Measurements from ENCODE around the gene CCNI.

CCNI gene

DNA sequence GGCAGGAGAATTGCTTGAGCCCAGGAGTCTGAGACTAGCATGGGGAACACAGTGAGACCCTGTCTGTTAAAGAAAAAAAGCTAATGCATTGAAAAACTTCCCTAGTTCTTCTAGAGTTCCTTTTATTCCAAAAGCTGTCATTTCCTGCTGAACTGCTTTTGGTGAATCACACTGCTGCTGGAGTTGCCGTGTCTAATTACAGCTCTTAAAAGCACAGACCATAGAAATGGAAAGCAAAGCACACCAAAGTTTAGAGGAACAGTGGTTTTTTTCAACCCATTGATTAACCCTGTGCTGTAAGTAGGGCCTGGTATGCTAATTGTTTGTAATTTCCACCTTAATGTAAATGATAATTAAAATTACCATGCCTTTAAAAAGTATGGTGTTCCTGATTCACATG is 73.9 kb downstream of the CCNI start:
- DNase-seq: no peak

DNA sequence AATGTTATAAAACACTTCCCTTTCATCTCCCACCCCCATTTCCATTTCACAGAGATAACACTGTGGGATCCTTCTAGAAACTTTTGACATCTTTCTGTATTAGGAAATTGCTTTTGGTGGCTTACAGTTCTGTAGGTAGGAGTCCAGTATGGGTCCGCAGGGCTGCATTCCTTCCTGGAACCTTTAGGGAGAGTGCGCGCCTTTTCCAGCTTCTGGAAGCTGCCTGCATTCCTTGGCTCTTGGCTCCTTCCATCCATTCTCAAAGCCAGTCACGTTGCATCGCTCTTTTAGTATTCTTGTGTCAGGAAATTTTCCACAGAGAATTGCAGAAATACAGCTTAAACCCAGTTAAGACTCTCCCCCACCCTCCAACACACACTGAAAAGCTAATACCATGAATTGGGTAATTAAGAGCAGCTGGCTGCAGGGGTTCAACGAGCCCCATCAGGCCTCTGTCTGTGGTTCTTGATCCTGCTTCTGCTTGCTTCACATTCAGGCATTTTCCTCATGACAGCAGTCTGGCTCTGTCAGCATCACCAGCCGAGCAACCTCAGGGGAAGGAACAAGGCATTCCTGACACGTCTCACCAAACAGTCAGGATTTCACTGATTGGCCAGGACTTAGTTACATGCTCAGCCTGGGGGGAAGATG is 77.4 kb downstream of the CCNI start:
- no peak for DNase-seq

DNA sequence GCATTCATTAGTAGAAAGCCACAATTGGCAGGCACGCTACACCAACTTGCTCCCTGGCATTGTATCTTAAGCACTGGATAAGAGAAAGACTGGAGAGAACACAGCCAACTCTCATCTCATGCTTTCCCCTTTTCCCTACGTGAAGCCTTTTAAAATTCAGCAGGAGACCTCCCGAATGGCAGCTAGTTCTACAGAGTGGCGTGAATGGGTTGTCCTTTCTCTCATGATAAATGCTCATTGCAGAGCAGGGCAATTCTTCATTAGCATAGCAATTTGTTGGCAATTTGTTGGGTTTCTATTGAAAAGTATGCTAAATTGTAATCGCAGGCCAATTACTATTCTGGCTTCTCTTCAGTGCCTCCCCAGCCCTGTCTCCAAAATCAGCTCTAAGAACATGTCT is 78.3 kb downstream of the CCNI start:
- DNase-seq: no peak

Measured in GF-D8 (cell line).